ENCODE data around the gene FAM200A.

Gene FAM200A

DNA sequence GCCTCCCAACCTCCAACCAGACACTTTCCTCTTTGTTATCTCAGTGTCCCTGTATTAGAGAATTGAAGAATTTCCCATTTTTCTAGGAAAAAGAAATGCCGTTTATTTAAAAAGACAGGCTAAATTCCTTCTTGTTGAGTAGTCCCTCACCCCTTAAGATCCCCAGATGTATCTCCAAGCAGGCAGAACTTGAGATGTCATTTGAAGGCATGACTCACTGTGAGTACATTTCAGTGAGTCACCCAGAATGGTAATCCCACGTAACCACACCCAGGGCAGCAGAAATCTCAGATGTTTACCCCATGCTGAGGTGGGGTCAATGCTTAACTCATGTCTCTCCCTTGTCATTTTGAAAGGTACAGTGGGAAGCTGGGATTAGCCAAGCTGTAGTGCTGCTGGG lies 10.9 kb upstream of the FAM200A start:
- no peak overlapping the region for H3K4me3 ChIP-seq (ENCODE audit: low read depth, low read length)
- no peak for TF ChIP-seq CTCF (IDR thresholded peaks at IDR 0.05; ENCODE audit: borderline replicate concordance, insufficient read depth, low read depth, low read length)

- H3K4me3 ChIP-seq (ENCODE audit: low read depth, low read length): no peak overlapping the region
Measured at GRCh38 chr7:99562114-99562784, 10.3 kb upstream of the FAM200A start.

GRCh38 chr7:99561737-99562051 lies 9.8 kb upstream of the FAM200A start:
- TF ChIP-seq CTCF (IDR thresholded peaks at IDR 0.05; ENCODE audit: borderline replicate concordance, insufficient read depth, low read depth, low read length): no peak
- H3K4me3 ChIP-seq (ENCODE audit: low read depth, low read length): no peak overlapping the region

More at GRCh38 chr7:99562114-99562784, 10.3 kb upstream of the FAM200A start:
- TF ChIP-seq CTCF (IDR thresholded peaks at IDR 0.05; ENCODE audit: borderline replicate concordance, insufficient read depth, low read depth, low read length): no peak

GRCh38 chr7:99560834-99561736 lies 9.2 kb upstream of the FAM200A start:
- H3K4me3 ChIP-seq (ENCODE audit: low read depth, low read length): no peak overlapping the region
- no peak for TF ChIP-seq CTCF (IDR thresholded peaks at IDR 0.05; ENCODE audit: borderline replicate concordance, insufficient read depth, low read depth, low read length)

GRCh38 chr7:99559175-99559915 lies 7.4 kb upstream of the FAM200A start:
- peak overlapping the region; percentile 97 for H3K4me3 ChIP-seq (ENCODE audit: low read depth, low read length)
- TF ChIP-seq CTCF (IDR thresholded peaks at IDR 0.05; ENCODE audit: borderline replicate concordance, insufficient read depth, low read depth, low read length): no peak

DNA sequence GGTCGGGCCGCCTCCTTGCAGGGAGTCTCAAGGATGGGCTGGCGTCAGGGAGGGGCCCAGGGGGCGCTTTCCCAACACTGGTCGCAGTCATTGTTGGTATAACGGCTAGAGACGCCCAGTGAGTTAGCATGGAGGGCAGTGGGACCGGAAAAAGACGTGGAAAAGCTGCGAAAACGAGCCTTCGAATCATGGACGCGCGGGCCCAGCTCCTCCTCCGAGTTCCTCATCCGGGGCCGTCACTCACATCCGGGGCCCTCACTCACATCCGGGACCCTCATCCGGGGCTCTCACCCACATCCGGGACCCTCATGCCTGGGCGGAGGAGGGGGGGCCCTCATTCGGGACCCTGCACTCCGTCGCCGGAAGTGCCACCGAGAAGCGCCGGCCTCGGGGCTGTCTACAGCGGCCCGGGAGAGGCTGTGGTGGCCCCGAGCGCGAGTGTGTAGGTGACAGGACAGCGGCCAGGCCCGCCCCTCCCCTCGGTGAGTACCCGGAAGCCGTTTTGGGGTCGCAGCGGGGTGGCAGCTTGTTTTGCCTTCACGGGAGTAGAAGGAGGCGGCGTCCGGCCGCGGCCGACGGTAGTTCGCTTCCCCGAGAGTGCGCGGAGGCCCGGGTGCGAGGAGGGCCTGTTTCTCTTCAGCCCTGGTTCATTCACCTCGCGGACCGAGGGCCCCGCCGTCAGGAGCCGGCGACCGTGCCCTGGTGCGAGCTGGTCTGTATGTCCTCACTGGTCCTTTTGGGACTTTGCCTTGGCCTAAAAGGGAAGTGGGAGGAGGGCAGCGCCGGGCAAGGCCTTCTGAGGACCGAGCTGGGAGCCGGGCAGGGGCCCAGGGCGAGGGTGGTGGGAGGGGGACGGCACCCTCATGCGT lies 6.6 kb upstream of the FAM200A start, which contains the start of gene ZNF655:
Gene ZNF655, plus strand, starts transcription at position 337 of the 869 bp plus-strand sequence. CDS start 1,918 bp downstream, outside the sequence.
- H3K4me3 ChIP-seq (ENCODE audit: low read depth, low read length): peak within 1 kb of the TSS; percentile 97
- no peak for TF ChIP-seq CTCF (IDR thresholded peaks at IDR 0.05; ENCODE audit: borderline replicate concordance, insufficient read depth, low read depth, low read length)
